ENCODE data around the gene WDR26. TPM values are rescaled to one million over a fixed set of nuclear protein-coding genes. Genes with fewer than 3 reads are reported as not detected.

The WDR26 gene
- total RNA-seq, 3 donors from 2014 or later: 64.4 to 86.3 (median 67.4) TPM

GRCh38 chr1:224447251-224447650 lies 12.7 kb upstream of the WDR26 start:
- Histone ChIP-seq H3K9me3 (no peaks in the 10 kb centered on the region), H3K36me3 (ENCODE audit: low read depth) (no peaks in the 10 kb centered on the region), H3K4me3 (no peak overlapping the region), H3K4me1 (ENCODE audit: low read depth) (no peaks in the 10 kb centered on the region)
- TF ChIP-seq, protein P1, sequence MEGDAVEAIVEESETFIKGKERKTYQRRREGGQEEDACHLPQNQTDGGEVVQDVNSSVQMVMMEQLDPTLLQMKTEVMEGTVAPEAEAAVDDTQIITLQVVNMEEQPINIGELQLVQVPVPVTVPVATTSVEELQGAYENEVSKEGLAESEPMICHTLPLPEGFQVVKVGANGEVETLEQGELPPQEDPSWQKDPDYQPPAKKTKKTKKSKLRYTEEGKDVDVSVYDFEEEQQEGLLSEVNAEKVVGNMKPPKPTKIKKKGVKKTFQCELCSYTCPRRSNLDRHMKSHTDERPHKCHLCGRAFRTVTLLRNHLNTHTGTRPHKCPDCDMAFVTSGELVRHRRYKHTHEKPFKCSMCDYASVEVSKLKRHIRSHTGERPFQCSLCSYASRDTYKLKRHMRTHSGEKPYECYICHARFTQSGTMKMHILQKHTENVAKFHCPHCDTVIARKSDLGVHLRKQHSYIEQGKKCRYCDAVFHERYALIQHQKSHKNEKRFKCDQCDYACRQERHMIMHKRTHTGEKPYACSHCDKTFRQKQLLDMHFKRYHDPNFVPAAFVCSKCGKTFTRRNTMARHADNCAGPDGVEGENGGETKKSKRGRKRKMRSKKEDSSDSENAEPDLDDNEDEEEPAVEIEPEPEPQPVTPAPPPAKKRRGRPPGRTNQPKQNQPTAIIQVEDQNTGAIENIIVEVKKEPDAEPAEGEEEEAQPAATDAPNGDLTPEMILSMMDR (IDR thresholded peaks at IDR 0.05): no peak
- intact Hi-C loops (cut with DNase I, micrococcal nuclease): no loop called here
- ATAC-seq: no peak
- no peak for DNase-seq

DNA sequence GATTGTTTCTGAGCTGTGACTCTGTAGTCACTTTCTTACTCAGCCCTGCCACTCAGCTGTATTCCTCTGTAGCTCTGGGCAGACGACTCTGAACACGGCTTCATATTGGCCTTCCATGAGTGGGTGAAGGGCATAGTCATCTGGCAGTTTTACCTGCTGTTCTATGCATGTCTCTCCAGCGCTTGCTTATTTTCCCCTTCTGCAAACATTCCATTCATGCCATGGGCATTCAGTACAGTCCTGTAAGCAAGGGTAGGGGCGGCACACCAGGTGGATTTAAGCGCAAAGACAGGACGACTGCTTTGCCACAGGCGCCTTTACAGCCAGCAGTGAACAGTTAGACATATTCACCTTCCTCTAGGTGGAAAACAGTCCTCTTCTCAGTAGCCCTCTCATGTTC lies 4.4 kb upstream of the WDR26 start:
- no peaks in the 10 kb centered on the region for H3K36me3 ChIP-seq (ENCODE audit: low read depth)
- ATAC-seq (no peak), DNase-seq (no peak)
- TF ChIP-seq, protein P1 (IDR thresholded peaks at IDR 0.05): no peak
- H3K9me3 ChIP-seq: no peaks in the 10 kb centered on the region
- intact Hi-C loops (cut with DNase I, micrococcal nuclease): no loop called here
- peaks cover 8% of the 10 kb centered on the region for H3K4me1 ChIP-seq (ENCODE audit: low read depth)
- H3K4me3 ChIP-seq: no peak overlapping the region

DNA sequence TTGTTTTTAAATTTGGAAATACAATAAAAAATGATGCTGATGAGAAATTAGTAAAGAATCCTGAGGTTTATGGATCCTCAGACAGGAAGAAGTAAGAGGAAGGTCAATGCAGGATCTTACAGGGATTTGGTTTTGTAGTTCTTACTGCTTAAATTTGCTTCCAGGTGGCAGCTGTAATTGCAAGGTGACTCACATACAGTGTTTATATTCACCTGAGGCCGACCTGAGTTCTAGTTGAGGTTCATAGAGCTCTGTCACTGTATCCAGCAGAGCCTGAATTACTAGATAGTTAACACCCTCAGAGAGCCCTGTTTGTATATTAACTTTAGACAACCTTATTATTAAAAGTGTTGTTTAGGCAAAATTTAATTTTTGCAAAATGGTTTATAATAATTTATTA lies 1.4 kb upstream of the WDR26 start:
- no peak overlapping the region for H3K4me3 ChIP-seq
- intact Hi-C loops (cut with DNase I, micrococcal nuclease): no loop called here
- H3K9me3 ChIP-seq: no peaks in the 10 kb centered on the region
- TF ChIP-seq, protein P1 (IDR thresholded peaks at IDR 0.05): no peak
- peaks cover 14% of the 10 kb centered on the region for H3K4me1 ChIP-seq (ENCODE audit: low read depth)
- no peaks in the 10 kb centered on the region for H3K36me3 ChIP-seq (ENCODE audit: low read depth)
- DNase-seq (no peak), ATAC-seq (peak; percentile 64)

DNA sequence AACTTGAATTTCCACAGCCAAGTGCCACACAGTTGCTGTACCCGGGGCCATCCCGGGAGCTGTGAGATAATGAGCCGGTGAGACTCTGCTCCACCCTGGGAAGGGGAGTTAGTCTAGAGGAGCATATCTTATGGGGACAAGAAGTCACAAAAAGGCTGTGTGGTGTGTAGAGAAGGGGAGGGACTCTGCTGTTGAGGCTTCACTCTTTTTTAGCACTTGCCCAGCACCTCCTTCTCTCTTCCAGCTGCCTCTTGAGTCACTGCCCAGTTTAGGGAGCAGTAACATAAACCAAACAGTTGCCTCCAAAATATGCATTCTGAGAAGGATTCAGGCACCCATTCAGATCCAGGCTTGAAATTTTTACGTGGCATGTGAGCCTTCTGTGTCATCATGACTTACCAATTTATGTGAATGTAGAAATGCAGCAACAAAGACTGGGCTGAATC lies 744 bp upstream of the WDR26 start:
- DNase-seq (no peak), ATAC-seq (peak; percentile 42)
- Histone ChIP-seq H3K36me3 (ENCODE audit: low read depth) (no peaks in the 10 kb centered on the region), H3K4me1 (ENCODE audit: low read depth) (peaks cover 16% of the 10 kb centered on the region), H3K4me3 (peak overlapping the region; percentile 67), H3K9me3 (no peaks in the 10 kb centered on the region)
- TF ChIP-seq, protein P1 (IDR thresholded peaks at IDR 0.05): no peak
- intact Hi-C loops (cut with DNase I, micrococcal nuclease): no loop called here

- H3K4me3 ChIP-seq: peak overlapping the region; percentile 67
- ATAC-seq (peak; percentile 24), DNase-seq (peak; percentile 42 to 78 (median 70))
- peaks cover 16% of the 10 kb centered on the region for H3K4me1 ChIP-seq (ENCODE audit: low read depth)
- intact Hi-C loops (cut with DNase I, micrococcal nuclease): no loop called here
- no peaks in the 10 kb centered on the region for H3K9me3 ChIP-seq
- TF ChIP-seq, protein P1 (IDR thresholded peaks at IDR 0.05): no peak
- no peaks in the 10 kb centered on the region for H3K36me3 ChIP-seq (ENCODE audit: low read depth)
These were observed 610 bp downstream of the WDR26 start for GRCh38 chr1:224433701-224434672.

Data from mucosa of descending colon (tissue), 3 donors.